ENCODE measurements around the gene ATG2B.

Gene ATG2B

GRCh38 chr14:96307434-96307833 lies 55.7 kb downstream of the ATG2B start:
- no peak for DNase-seq (ENCODE audit: low spot score)

GRCh38 chr14:96304956-96305355 lies 58.2 kb downstream of the ATG2B start:
- DNase-seq (ENCODE audit: low spot score), result no peak

- DNase-seq (ENCODE audit: low spot score), result no peak
Observed at GRCh38 chr14:96303981-96304380, 59.2 kb downstream of the ATG2B start.

- no peak for DNase-seq (ENCODE audit: low spot score)
Observed at GRCh38 chr14:96299441-96299840, 63.7 kb downstream of the ATG2B start.

- DNase-seq (ENCODE audit: low spot score), result no peak
Observed at GRCh38 chr14:96297997-96298515, 65.1 kb downstream of the ATG2B start.

GRCh38 chr14:96297000-96297399 lies 66.1 kb downstream of the ATG2B start:
- peak; percentile 76 for DNase-seq (ENCODE audit: low spot score)

- DNase-seq (ENCODE audit: low spot score), result no peak
Observed at GRCh38 chr14:96294246-96294645, 68.9 kb downstream of the ATG2B start.

GRCh38 chr14:96287856-96288255 lies 75.3 kb downstream of the ATG2B start:
- no peak for DNase-seq (ENCODE audit: low spot score)

GRCh38 chr14:96286251-96286650 lies 76.9 kb downstream of the ATG2B start:
- no peak for DNase-seq (ENCODE audit: low spot score)

GRCh38 chr14:96285667-96286066 lies 77.5 kb downstream of the ATG2B start:
- no peak for DNase-seq (ENCODE audit: low spot score)

GRCh38 chr14:96284430-96284829 lies 78.7 kb downstream of the ATG2B start:
- no peak for DNase-seq (ENCODE audit: low spot score)

GRCh38 chr14:96284008-96284407 lies 79.1 kb downstream of the ATG2B start:
- DNase-seq (ENCODE audit: low spot score), result no peak

GRCh38 chr14:96281486-96281885 lies 81.7 kb downstream of the ATG2B start:
- DNase-seq (ENCODE audit: low spot score), result peak; percentile 54

- no peak for DNase-seq (ENCODE audit: low spot score)
Observed at GRCh38 chr14:96280104-96280503, 83.0 kb downstream of the ATG2B start.

- DNase-seq (ENCODE audit: low spot score), result no peak
Observed at GRCh38 chr14:96279564-96279963, 83.6 kb downstream of the ATG2B start.

GRCh38 chr14:96277890-96278289 lies 85.3 kb downstream of the ATG2B start:
- no peak for DNase-seq (ENCODE audit: low spot score)

- DNase-seq (ENCODE audit: low spot score), result peak; percentile 66
Observed at GRCh38 chr14:96275177-96276112, 87.7 kb downstream of the ATG2B start.

- DNase-seq (ENCODE audit: low spot score), result no peak
Observed at GRCh38 chr14:96274543-96274942, 88.6 kb downstream of the ATG2B start.

GRCh38 chr14:96274122-96274521 lies 89.0 kb downstream of the ATG2B start:
- no peak for DNase-seq (ENCODE audit: low spot score)

GRCh38 chr14:96273629-96274028 lies 89.5 kb downstream of the ATG2B start:
- no peak for DNase-seq (ENCODE audit: low spot score)

GRCh38 chr14:96272777-96273473 lies 90.2 kb downstream of the ATG2B start:
- DNase-seq (ENCODE audit: low spot score), result peak; percentile 22

- DNase-seq (ENCODE audit: low spot score), result no peak
Observed at GRCh38 chr14:96271421-96271762, 91.7 kb downstream of the ATG2B start.

Data from hematopoietic multipotent progenitor cell treated with erythropoietin and hydrocortisone succinate and interleukin-3 and kit ligand, for 15 days (in vitro differentiated cells).